Measurements from ENCODE around the gene CCDC33.

The CCDC33 gene

GRCh38 chr15:74311734-74312444, 75.8 kb downstream of the CCDC33 start:
- no peaks in the 10 kb centered on the region for H3K9me3 ChIP-seq (ENCODE audit: insufficient read depth, low read length)
- H3K4me2 ChIP-seq (ENCODE audit: low read length): no peak overlapping the region
- H3K27me3 ChIP-seq (ENCODE audit: low read depth, low read length): peaks cover 17% of the 10 kb centered on the region
- no peak overlapping the region for H3K9ac ChIP-seq (ENCODE audit: low read length)
- H3K4me3 ChIP-seq (ENCODE audit: low read length): no peak overlapping the region
- TF ChIP-seq EZH2phosphoT487 (IDR thresholded peaks at IDR 0.05; ENCODE audit: low read depth) (no peak), CTCF (IDR thresholded peaks at IDR 0.05; ENCODE audit: low read depth, low read length) (peak; percentile 38; the same call in 1 of the 2 replicates)
- no peak overlapping the region for H3K27ac ChIP-seq (ENCODE audit: low read length)
- H3K4me1 ChIP-seq (ENCODE audit: low read length): no peaks in the 10 kb centered on the region
- H4K20me1 ChIP-seq (ENCODE audit: insufficient read depth, low read length): no peaks in the 10 kb centered on the region
- H2AFZ ChIP-seq (ENCODE audit: low read depth, low read length): no peak overlapping the region
- H3K79me2 ChIP-seq (ENCODE audit: low read length): no peaks in the 10 kb centered on the region
- no peaks in the 10 kb centered on the region for H3K36me3 ChIP-seq (replicated peaks; ENCODE audit: low read depth, low read length)

DNA sequence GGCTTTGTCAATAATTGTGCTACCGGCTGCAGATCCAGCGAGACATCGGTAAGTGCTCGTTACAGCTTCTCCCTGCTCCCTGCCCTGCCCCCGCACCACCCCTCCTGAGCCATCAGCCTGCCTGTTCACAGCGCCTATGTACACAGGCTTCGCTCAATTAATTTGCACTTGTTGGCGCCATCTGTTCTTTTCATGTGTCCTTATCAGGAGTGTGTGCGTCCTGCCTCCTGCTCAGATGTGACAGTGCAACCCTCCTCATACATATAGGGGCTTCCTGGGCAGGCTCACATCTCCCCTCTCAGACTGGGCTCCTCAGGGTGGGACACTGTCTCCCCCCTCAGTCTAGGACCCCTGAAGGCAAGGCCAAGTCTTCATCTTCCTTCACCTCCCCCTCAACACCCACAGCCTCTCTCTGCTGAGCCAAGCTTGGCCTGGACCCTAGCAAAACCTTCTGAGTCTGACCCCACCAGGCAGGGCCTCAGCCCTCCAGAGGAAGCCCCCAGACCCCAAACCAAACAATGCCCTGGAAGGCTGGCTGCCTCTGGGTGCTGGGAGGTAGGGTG, 76.4 kb downstream of the CCDC33 start:
- Histone ChIP-seq H3K4me2 (ENCODE audit: low read length) (no peak overlapping the region), H3K27me3 (ENCODE audit: low read depth, low read length) (peaks cover 15% of the 10 kb centered on the region; the same call in 1 of the 2 replicates), H3K4me1 (ENCODE audit: low read length) (no peaks in the 10 kb centered on the region), H3K9ac (ENCODE audit: low read length) (no peak overlapping the region), H3K4me3 (ENCODE audit: low read length) (no peak overlapping the region), H3K36me3 (replicated peaks; ENCODE audit: low read depth, low read length) (no peaks in the 10 kb centered on the region), H2AFZ (ENCODE audit: low read depth, low read length) (no peak overlapping the region), H3K79me2 (ENCODE audit: low read length) (no peaks in the 10 kb centered on the region), H3K9me3 (ENCODE audit: insufficient read depth, low read length) (no peaks in the 10 kb centered on the region), H4K20me1 (ENCODE audit: insufficient read depth, low read length) (no peaks in the 10 kb centered on the region), H3K27ac (ENCODE audit: low read length) (no peak overlapping the region)
- TF ChIP-seq CTCF (IDR thresholded peaks at IDR 0.05; ENCODE audit: low read depth, low read length) (no peak), EZH2phosphoT487 (IDR thresholded peaks at IDR 0.05; ENCODE audit: low read depth) (no peak)

DNA sequence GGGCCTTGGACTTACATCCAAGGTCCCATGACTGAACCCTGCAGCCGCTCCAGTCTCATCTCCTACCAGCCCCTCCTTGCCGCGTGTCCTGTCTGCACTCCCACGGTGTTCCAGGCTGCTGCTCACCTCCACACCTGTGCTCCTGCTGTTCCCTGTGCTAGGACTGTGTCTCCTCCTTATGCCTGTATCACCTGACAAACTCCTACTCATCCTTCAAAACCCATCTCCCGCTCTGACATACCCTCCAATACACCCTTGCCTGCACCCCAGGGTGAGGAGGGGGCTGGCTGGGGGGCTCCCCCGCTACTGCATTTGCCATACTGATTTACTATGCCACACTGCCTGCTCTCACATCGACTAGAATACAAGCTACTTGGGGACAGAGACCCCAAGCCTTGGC, 77.8 kb downstream of the CCDC33 start:
- Histone ChIP-seq H3K9ac (ENCODE audit: low read length) (no peak overlapping the region), H3K36me3 (replicated peaks; ENCODE audit: low read depth, low read length) (no peaks in the 10 kb centered on the region), H2AFZ (ENCODE audit: low read depth, low read length) (no peak overlapping the region), H3K4me2 (ENCODE audit: low read length) (no peak overlapping the region), H3K27ac (ENCODE audit: low read length) (no peak overlapping the region), H3K9me3 (ENCODE audit: insufficient read depth, low read length) (no peaks in the 10 kb centered on the region), H3K4me3 (ENCODE audit: low read length) (no peak overlapping the region), H3K27me3 (ENCODE audit: low read depth, low read length) (peaks cover 11% of the 10 kb centered on the region; the same call in 1 of the 2 replicates), H4K20me1 (ENCODE audit: insufficient read depth, low read length) (no peaks in the 10 kb centered on the region), H3K79me2 (ENCODE audit: low read length) (no peaks in the 10 kb centered on the region), H3K4me1 (ENCODE audit: low read length) (no peaks in the 10 kb centered on the region)
- TF ChIP-seq CTCF (IDR thresholded peaks at IDR 0.05; ENCODE audit: low read depth, low read length): no peak

DNA sequence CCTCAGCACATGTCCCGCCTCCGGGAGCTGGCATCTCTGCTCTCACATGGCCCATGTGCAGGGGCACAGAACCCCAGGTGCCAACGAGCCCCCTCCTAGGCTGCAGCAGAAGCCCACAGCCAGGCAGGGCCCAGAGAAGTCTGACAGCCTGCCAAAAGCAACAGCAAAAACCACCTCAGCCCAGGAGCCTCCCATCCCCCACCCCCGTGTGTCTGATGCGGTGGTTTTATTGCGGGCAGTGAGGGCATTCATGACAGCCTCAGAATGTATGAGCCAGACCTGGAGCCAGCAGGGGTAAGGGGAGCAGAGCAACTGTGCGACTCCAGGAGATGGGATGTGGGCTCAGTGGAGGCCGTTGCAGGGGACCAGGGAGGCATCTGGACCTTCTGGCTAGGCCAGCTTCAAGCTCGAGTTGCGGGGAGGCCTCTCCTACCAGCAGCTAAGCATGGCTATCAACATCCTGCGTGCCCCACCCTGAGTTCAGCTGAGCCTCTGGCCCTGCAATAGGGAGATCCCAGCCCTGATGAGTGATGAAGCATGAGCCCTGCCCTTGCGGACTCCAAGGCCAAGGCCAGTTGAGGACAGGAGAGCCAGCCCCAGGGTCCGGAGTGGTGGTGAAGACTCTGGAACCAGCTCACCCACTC, 78.8 kb downstream of the CCDC33 start:
- H3K4me1 ChIP-seq (ENCODE audit: low read length): no peaks in the 10 kb centered on the region
- H4K20me1 ChIP-seq (ENCODE audit: insufficient read depth, low read length): no peaks in the 10 kb centered on the region
- no peak overlapping the region for H3K4me2 ChIP-seq (ENCODE audit: low read length)
- no peak overlapping the region for H3K9ac ChIP-seq (ENCODE audit: low read length)
- 0 out of 2 replicates have a peak, but pooled peaks cover under 1% of the 10 kb centered on the region for H3K27me3 ChIP-seq (ENCODE audit: low read depth, low read length)
- H3K9me3 ChIP-seq (ENCODE audit: insufficient read depth, low read length): no peaks in the 10 kb centered on the region
- no peak overlapping the region for H3K4me3 ChIP-seq (ENCODE audit: low read length)
- no peak overlapping the region for H3K27ac ChIP-seq (ENCODE audit: low read length)
- TF ChIP-seq CTCF (IDR thresholded peaks at IDR 0.05; ENCODE audit: low read depth, low read length) (no peak), EZH2phosphoT487 (IDR thresholded peaks at IDR 0.05; ENCODE audit: low read depth) (no peak)
- no peaks in the 10 kb centered on the region for H3K79me2 ChIP-seq (ENCODE audit: low read length)
- H3K36me3 ChIP-seq (replicated peaks; ENCODE audit: low read depth, low read length): no peaks in the 10 kb centered on the region
- no peak overlapping the region for H2AFZ ChIP-seq (ENCODE audit: low read depth, low read length)

Measured in OCI-LY3 (cell line).